SK-N-MC (cell line): ENCODE results near the gene GAS6.

Source experiments
- EZH2 ChIP-seq: fragments of 200-600 bp; sonication (generic); IDR thresholded peaks from one replicate; pipeline ENCODE4 v1.6.1; 2017; ENCODE audit warnings: antibody characterized with exemption
- POLR2AphosphoS5 ChIP-seq: IDR thresholded peaks from 2 replicates; pipeline ENCODE4 v1.6.1; 2012; ENCODE audit warnings: mild to moderate bottlenecking, low read depth, low read length, borderline replicate concordance

DNA sequence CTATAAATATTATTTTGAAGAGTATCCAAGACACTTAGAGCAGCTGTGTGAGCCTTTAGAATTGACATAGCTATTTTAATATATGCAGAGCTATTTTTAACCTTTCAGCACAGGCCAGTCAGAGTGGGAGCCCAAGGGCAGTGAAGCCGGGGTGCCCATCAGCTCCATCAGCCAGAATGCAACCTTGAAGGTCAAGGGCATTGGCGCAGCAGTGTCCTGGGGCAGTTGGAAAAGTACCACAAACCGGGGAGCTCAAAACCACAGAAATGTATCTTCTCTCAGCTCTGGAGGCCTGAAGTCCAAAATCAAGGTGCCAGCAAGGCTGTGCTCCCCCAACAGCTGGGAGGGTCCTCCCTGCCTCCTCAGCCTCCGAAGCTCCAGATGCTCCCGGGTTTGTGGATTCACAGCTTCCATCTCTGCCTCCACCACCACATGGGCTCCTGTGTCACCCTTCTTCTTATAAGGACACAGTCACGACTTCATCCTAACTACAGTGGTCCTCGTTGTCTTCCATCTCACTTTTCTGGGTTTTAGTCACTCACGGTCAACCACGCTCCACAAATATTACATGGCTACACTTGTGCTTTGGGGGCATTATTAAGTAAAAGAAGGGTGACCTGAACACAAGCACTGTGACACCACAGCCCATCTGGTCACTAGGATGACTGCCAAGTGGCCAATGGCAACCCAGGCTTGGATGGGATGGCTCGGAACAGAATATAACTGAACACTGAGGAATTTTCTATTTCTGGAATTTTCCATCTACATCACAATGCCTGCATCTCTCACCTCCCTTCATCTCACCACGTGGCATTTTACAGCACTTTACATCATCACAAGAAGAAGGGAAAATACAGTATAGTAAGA, 15.9 kb upstream of the GAS6 start:
- TF ChIP-seq POLR2AphosphoS5: no peak
- TF ChIP-seq EZH2: no peak
